Kidney glomerular epithelial cell (primary cell): ENCODE data around the gene TTC28.

Experiments
- DNase-seq: peaks from one replicate; lab custom pipeline; 2025; lab: John Stamatoyannopoulos, UW

The TTC28 gene

GRCh38 chr22:28268850-28269249, 410.8 kb downstream of the TTC28 start:
- DNase-seq, result no peak

DNA sequence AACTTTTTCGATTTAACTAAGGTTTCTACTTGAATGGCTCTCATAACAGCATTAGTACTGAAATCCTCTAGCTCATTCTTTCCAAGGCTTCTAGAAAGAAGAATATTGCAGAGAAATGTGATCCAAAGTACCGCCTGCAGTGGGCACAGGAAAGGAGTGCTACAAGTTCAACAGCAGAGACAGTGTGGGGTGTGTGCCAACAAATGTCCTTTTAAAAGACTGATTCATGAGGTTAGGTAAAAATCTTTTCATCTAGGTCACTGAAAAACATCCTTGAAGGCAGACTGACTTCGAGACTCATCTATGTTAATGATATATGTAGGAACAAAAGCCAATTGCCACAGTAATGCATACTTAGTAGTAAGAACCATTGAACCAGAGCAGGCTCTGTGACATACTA, 411.5 kb downstream of the TTC28 start:
- DNase-seq, result no peak

- DNase-seq, result no peak
Measured at GRCh38 chr22:28260619-28261018, 419.0 kb downstream of the TTC28 start.

- no peak for DNase-seq
Measured at GRCh38 chr22:28259774-28260312, 419.8 kb downstream of the TTC28 start.

GRCh38 chr22:28254396-28254795, 425.2 kb downstream of the TTC28 start:
- no peak for DNase-seq

- no peak for DNase-seq
Measured at GRCh38 chr22:28252539-28252938, 427.1 kb downstream of the TTC28 start.

DNA sequence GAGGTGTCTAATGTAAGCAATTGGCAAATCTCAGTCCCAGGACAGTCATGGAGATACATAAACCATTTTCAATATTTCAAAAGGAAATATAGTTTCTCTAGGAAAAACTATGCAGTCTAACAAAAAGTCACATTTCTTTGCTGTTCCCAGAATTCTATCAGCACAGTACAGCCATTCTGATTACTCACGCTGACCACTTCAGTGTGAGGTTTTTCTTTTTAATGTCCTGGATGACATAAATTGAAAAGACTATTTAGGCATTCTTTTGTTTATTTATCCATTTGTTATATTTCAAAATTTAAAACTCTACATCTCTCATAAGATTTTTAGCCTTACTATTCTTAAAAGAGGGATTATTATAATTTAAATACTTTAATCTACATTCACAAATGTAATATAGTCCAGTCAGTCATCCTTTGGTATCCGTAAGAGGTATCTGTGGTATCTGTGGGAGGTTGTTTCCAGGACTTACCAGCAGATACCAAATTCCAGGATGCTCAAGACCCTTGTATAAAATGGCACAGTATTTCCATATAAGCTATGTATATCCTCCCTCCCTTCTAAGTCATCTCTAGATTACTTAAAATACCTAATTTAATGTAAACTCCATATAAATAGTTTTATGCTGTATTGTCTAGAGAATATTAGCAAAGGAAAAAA, 429.5 kb downstream of the TTC28 start:
- DNase-seq, result no peak

- no peak for DNase-seq
Measured at GRCh38 chr22:28249402-28249801, 430.2 kb downstream of the TTC28 start.

DNA sequence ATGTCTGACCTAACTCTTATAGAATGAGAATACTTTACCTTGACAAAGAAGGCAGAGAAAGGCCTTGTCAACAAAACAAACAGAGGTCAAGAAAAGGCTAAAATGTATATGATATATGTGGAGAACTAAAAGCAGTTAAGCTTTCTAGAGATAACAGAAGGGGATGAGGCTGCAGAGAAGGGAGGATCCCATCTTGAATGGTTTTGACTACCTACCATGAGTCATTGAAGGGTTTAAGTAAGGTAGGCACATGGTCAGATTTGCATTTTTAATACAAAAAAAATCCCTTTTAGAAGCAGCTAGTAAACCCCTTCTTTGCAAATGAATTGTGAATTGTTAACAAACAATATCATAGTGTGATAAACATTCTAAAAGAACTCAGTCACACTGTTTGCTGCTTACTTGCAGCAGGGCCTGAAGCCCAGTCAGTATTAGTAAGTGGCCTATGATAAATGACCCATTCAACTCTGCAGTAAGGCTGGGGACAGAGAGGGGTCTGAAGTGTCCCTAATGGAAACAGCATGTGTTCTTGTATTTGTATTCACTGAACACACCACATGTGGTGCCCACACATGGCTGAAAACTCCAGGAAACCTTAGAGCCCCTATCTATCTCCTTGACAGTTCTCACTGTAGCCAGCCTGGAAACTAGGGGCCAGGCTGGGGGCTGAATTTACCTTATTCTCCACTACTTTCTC, 431.8 kb downstream of the TTC28 start:
- DNase-seq, result no peak

DNA sequence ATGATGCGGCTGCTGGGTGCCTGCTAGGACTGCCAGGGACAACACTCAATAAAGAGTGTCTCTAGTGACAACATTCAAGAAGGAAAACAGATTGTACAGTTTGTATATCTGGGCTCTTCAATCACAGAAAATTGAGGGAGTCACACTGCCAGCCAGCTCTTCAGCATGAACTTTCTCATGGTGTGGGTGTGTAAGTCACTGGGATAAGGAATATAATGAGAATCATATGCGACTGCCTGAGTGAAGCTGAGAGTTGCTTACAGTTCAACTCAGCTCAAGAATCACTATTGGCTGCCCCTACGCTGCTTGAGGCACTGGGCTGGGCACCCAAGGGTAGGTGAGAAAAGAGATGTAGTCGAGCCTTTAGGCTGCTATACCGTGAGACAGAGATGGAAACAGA, 432.5 kb downstream of the TTC28 start:
- DNase-seq, result no peak

- peak; percentile 66 for DNase-seq
Measured at GRCh38 chr22:28246397-28246796, 433.2 kb downstream of the TTC28 start.

DNA sequence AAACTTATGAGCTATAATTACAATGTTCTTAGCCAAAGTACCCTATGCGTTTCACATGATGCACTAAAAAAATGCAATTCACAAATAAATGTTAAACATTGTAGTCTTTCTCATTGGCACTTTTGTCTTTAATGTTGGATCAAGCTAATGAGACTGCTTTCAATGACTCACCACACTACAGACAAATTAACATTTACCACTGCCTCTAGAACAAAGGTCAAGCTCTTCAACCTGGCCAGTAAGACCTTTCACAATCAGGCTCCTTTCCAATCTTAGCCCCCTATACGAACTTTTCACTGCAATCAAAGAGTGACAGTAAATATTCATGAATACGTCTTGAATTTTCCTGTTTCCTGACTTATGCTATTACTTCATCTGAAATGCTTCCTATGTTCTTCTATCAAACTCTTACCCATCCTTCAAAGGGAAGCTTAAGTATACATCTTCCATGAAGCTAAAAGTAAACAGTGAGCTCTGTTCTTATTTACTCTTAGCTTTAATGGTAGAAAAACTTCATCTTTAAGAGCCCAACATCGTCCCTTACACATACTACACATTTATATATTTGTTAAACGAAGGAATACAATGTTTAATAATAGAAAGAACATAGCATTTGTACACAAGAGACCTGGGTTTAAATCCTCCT, 433.9 kb downstream of the TTC28 start:
- DNase-seq, result no peak

DNA sequence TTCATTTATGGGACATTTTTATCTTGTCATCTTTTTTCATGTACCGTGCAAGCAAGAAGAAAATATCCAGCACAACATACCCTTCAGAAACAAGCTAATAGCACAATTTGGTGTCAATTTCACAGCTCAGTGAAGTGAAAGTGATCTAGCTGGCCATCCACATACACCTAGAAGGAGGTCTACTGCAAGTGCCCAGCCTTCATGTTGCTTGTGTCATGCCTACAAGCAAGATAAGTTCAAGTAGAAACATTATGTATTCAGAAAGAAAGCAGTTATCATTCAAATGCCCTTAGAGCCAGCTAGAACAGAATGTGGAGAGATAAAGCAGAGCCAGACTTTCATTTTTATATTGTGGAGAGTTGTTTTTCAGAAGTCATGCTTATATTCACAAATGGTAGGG, 434.9 kb downstream of the TTC28 start:
- no peak for DNase-seq

GRCh38 chr22:28243539-28243938, 436.1 kb downstream of the TTC28 start:
- DNase-seq, result peak; percentile 63

- no peak for DNase-seq
Measured at GRCh38 chr22:28241656-28242290, 437.9 kb downstream of the TTC28 start.

GRCh38 chr22:28239941-28240340, 439.7 kb downstream of the TTC28 start:
- DNase-seq, result no peak

GRCh38 chr22:28237783-28238182, 441.9 kb downstream of the TTC28 start:
- DNase-seq, result no peak

- peak; percentile 43 for DNase-seq
Measured at GRCh38 chr22:28237112-28237511, 442.5 kb downstream of the TTC28 start.

- no peak for DNase-seq
Measured at GRCh38 chr22:28232204-28232603, 447.4 kb downstream of the TTC28 start.

GRCh38 chr22:28231441-28231840, 448.2 kb downstream of the TTC28 start:
- DNase-seq, result peak; percentile 72

DNA sequence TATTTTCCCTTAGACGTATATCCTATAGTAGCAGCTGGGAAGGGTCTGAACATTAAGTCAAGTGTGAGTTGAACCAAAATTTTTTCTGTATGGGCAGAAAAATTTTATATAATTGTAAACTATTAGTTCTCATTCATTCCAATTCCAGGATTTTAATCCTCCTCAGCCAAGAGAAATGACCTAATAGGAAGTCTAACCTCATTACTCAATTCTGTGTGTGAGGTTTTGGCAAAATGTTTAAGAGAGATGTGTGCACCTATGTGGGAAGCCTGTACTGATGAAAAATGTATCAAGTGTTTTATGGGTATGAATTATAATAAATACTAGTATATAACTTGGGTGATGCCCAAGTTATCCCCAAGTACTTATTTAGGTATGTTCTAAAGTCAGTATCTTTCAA, 449.0 kb downstream of the TTC28 start:
- no peak for DNase-seq
